ENCODE results near the gene KRTAP10-4.

KRTAP10-4 gene

GRCh38 chr21:44618909-44619308 lies 45.4 kb downstream of the KRTAP10-4 start:
- DNase-seq: peak; percentile 77

GRCh38 chr21:44619886-44620285 lies 46.4 kb downstream of the KRTAP10-4 start:
- DNase-seq: no peak

GRCh38 chr21:44623575-44623974 lies 50.0 kb downstream of the KRTAP10-4 start:
- no peak for DNase-seq

Data from CD4-positive, alpha-beta T cell treated with Interleukin-17A for 4 hours (primary cell).